ENCODE data around the gene SRD5A3. TPM values are rescaled to one million over a fixed set of nuclear protein-coding genes. Genes with fewer than 3 reads are reported as not detected.

The SRD5A3 gene
- total RNA-seq = 4.4 and 33.9 TPM in 2 replicates

GRCh38 chr4:55345980-55346850, at the start of gene SRD5A3:
TSS of gene SRD5A3 (plus strand) at chr4:55346242. CDS start at chr4:55346337, 95 bp downstream.

GRCh38 chr4:55395529-55396307, 49.7 kb downstream of the SRD5A3 start, which contains the start of gene TMEM165:
TSS of gene TMEM165 (plus strand) at chr4:55395957. CDS start at chr4:55396190, 233 bp downstream.

Other genes with a start within 250 kb of the SRD5A3 start
- gene KDR, start 220.6 kb upstream of the SRD5A3 start, total RNA-seq = 0.43 TPM in 1 of 2 replicates, not detected in the other
- gene TMEM165, start 49.7 kb downstream of the SRD5A3 start, total RNA-seq = 71.8 and 164 TPM in 2 replicates
- 38.3 and 45.3 TPM in 2 replicates for gene CLOCK, start 200.7 kb downstream of the SRD5A3 start, total RNA-seq
- gene PDCL2, start 246.0 kb downstream of the SRD5A3 start, total RNA-seq = 0.07 and 0.34 TPM in 2 replicates